Measurements from ENCODE around the gene RNF7.
"Not testable (repeated sequence)": the region's sequence is repeated elsewhere in the genome, so short reads cannot be mapped to it uniquely, and the experiment has no call there.

Gene RNF7

DNA sequence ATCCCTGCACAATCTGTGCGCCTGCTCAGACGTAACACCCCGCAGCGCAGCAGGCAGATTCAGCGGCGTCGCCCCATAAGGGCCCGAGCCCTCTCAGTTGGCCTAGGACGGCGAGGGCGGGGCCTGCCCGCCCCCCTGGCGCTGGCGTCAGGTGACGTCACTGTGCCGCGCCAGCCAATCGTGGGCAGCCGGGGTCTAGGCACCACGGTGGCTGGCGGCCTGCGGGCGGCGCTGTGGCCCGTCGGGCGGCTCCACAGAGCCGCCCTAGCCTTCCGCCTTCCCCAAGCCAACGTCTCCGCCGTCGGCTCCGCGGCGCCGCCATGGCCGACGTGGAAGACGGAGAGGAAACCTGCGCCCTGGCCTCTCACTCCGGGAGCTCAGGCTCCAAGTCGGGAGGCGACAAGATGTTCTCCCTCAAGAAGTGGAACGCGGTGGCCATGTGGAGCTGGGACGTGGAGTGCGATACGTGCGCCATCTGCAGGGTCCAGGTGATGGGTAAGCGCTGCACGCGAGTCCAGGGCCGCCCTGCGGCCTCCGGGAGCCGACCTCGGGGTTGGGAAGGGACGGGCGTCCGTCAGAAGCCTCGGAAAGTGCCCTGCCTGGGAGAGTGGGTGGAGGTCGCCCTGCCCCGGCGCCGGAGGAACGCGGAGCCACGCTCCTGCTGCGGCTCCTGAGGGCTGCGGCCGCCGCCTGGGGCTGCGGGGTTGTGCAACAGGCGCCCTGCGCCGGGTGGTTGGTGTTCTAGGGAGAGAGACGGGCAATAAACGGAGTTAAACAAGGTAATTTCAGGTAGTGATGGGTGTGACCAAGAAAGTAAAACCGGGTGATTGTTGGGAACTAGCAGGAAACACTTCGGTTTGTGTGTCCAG, at the start of gene RNF7:
TSS of gene RNF7 (plus strand) at position 277 of the 869 bp plus-strand sequence. CDS start at position 321, 44 bp downstream.
- TF ChIP-seq EZH2phosphoT487 (IDR thresholded peaks at IDR 0.05; ENCODE audit: borderline replicate concordance, low read length): no peak
- TF ChIP-seq, protein P1, sequence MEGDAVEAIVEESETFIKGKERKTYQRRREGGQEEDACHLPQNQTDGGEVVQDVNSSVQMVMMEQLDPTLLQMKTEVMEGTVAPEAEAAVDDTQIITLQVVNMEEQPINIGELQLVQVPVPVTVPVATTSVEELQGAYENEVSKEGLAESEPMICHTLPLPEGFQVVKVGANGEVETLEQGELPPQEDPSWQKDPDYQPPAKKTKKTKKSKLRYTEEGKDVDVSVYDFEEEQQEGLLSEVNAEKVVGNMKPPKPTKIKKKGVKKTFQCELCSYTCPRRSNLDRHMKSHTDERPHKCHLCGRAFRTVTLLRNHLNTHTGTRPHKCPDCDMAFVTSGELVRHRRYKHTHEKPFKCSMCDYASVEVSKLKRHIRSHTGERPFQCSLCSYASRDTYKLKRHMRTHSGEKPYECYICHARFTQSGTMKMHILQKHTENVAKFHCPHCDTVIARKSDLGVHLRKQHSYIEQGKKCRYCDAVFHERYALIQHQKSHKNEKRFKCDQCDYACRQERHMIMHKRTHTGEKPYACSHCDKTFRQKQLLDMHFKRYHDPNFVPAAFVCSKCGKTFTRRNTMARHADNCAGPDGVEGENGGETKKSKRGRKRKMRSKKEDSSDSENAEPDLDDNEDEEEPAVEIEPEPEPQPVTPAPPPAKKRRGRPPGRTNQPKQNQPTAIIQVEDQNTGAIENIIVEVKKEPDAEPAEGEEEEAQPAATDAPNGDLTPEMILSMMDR (IDR thresholded peaks at IDR 0.05; ENCODE audit: low read depth, low read length, poor library complexity, severe bottlenecking): peak; percentile 79
- Histone ChIP-seq H3K9me3 (ENCODE audit: control insufficient read depth, insufficient read depth, low read length) (no peaks in the 10 kb centered on the region), H3K4me3 (ENCODE audit: low read length) (peak within 1 kb of the TSS; percentile 90), H3K4me1 (ENCODE audit: control insufficient read depth, low read length) (peaks cover 40% of the 10 kb centered on the region), H3K27ac (ENCODE audit: low read depth, low read length) (peak within 1 kb of the TSS; percentile 60), H3K27me3 (ENCODE audit: control insufficient read depth, low read length) (no peaks in the 10 kb centered on the region), H3K79me2 (ENCODE audit: control insufficient read depth, low read length) (peaks cover 52% of the 10 kb centered on the region), H3F3A (ENCODE audit: control insufficient read depth, insufficient read depth) (peaks cover 6% of the 10 kb centered on the region; the same call in 1 of the 2 replicates), H3K36me3 (ENCODE audit: control insufficient read depth, low read length) (peaks cover 35% of the 10 kb centered on the region), H4K20me1 (ENCODE audit: control insufficient read depth, insufficient read depth, low read depth, low read length) (peaks cover 8% of the 10 kb centered on the region; the same call in 1 of the 2 replicates), H3K9me2 (replicated peaks; ENCODE audit: control insufficient read depth, low read length) (no peaks in the 10 kb centered on the region), H3K4me2 (ENCODE audit: low read length) (peak within 1 kb of the TSS; percentile 79)

DNA sequence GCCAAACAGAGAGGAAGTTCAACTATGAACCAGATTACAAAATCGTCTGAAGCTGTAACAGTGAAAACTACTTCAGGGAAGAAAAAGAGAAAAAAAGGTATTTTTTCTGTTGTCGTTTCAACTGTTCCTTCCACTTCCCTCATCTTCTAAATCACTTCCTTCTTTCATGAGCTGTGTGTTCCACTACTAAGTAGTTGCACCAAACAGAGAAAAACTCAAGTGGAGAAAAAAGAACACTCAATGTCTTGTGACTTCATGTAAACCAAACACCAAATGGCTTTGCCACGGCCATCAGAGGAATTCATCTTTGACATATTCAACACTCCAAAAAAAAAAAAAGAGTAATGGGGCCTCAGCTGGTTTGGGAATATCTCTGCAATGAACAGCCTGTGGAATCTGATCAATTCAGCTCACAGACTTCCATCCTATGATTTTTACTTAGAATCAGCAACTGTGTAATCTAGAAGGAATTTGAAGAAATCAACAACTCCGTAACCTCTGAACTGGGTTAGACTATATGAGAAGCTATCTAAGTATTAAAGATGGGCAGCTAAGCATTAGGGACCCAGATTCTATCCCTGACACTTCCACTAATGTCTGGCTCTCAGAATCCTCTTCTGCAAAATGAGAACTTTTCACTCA, 47.5 kb upstream of the RNF7 start:
- Histone ChIP-seq H3K79me2 (ENCODE audit: control insufficient read depth, low read length) (no peaks in the 10 kb centered on the region), H3F3A (ENCODE audit: control insufficient read depth, insufficient read depth) (no peaks in the 10 kb centered on the region), H3K27ac (ENCODE audit: low read depth, low read length) (no peak overlapping the region), H3K27me3 (ENCODE audit: control insufficient read depth, low read length) (no peaks in the 10 kb centered on the region), H3K9me2 (replicated peaks; ENCODE audit: control insufficient read depth, low read length) (no peaks in the 10 kb centered on the region), H3K4me3 (ENCODE audit: low read length) (no peak overlapping the region), H4K20me1 (ENCODE audit: control insufficient read depth, insufficient read depth, low read depth, low read length) (no peaks in the 10 kb centered on the region), H3K4me1 (ENCODE audit: control insufficient read depth, low read length) (peaks cover 8% of the 10 kb centered on the region), H3K9me3 (ENCODE audit: control insufficient read depth, insufficient read depth, low read length) (peaks cover 3% of the 10 kb centered on the region; the same call in 1 of the 2 replicates), H3K36me3 (ENCODE audit: control insufficient read depth, low read length) (no peaks in the 10 kb centered on the region), H3K4me2 (ENCODE audit: low read length) (peak overlapping the region; percentile 37; the same call in 1 of the 2 replicates)
- TF ChIP-seq, protein P1 (IDR thresholded peaks at IDR 0.05; ENCODE audit: low read depth, low read length, poor library complexity, severe bottlenecking): no peak
- no peak for TF ChIP-seq EZH2phosphoT487 (IDR thresholded peaks at IDR 0.05; ENCODE audit: borderline replicate concordance, low read length)

DNA sequence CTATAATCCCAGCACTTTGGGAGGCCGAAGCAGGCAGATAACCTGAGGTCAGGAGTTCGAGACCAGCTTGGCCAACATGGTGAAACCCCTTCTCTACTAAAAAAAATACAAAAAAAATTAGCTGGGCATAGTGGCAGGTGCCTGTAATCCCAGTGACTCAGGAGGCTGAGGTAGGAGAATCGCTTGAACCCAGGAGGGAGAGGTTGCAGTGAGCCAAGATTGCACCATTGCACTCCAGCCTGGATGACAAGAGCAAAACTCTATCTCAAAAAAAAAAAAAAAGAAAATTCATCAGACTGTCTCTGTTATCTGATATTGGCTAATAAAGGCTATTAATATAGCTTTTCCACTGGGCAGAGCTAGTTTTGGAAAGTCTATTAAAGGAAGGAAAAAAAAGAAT, 46.6 kb upstream of the RNF7 start:
- H3K36me3 ChIP-seq (ENCODE audit: control insufficient read depth, low read length); H3K79me2 ChIP-seq (ENCODE audit: control insufficient read depth, low read length); H3K4me2 ChIP-seq (ENCODE audit: low read length); H3F3A ChIP-seq (ENCODE audit: control insufficient read depth, insufficient read depth); H3K27me3 ChIP-seq (ENCODE audit: control insufficient read depth, low read length); H3K9me2 ChIP-seq (replicated peaks; ENCODE audit: control insufficient read depth, low read length); H3K4me1 ChIP-seq (ENCODE audit: control insufficient read depth, low read length); H3K4me3 ChIP-seq (ENCODE audit: low read length); H3K9me3 ChIP-seq (ENCODE audit: control insufficient read depth, insufficient read depth, low read length); H4K20me1 ChIP-seq (ENCODE audit: control insufficient read depth, insufficient read depth, low read depth, low read length); H3K27ac ChIP-seq (ENCODE audit: low read depth, low read length): not testable (repeated sequence)

DNA sequence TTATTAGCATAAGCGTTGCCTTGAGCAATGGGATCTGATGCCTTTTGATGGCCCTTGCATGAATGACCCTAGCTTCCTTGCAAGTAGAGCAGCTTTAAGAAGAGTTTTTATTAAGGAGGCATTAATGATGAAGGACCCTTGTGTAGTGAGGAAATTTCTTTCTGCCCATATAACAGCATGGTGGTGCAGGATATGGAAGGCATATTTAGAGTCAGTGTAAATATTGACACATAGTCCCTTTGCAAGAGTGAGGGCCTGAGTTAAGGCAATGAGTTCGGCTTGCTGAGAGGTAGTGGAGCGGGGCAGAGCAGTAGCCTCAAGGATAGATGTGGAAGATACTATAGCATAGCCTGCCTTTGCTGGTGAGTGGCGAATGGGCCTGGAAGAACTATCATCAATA, 45.1 kb upstream of the RNF7 start:
- not testable (repeated sequence) for H4K20me1 ChIP-seq (ENCODE audit: control insufficient read depth, insufficient read depth, low read depth, low read length); H3K4me1 ChIP-seq (ENCODE audit: control insufficient read depth, low read length); H3K36me3 ChIP-seq (ENCODE audit: control insufficient read depth, low read length); H3K9me2 ChIP-seq (replicated peaks; ENCODE audit: control insufficient read depth, low read length); H3K27ac ChIP-seq (ENCODE audit: low read depth, low read length); H3K27me3 ChIP-seq (ENCODE audit: control insufficient read depth, low read length); H3F3A ChIP-seq (ENCODE audit: control insufficient read depth, insufficient read depth); H3K9me3 ChIP-seq (ENCODE audit: control insufficient read depth, insufficient read depth, low read length); H3K79me2 ChIP-seq (ENCODE audit: control insufficient read depth, low read length); H3K4me2 ChIP-seq (ENCODE audit: low read length); H3K4me3 ChIP-seq (ENCODE audit: low read length)
